ENCODE data around the gene CERT1.

The CERT1 gene

DNA sequence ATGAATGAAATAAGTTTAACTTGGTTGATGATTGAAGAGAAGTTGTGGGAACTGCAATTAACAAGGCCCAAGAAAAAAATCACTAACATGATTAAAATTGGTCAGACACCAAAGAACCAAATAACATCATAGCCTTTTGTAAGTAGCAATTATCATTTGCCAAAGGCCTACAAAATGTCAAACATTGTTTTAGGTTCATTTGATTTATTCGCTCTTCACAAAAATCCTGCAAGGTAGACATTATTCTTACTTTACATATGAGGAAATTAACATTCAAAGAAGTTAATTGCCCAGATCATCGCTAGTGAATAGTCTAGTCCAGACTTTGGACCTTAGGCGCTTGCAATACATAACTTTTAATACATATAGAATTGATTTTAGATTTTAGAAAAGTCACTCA, 2.9 kb upstream of the CERT1 start:
- no peak overlapping the region for H3K4me3 ChIP-seq (ENCODE audit: control insufficient read depth, low read depth, low read length)
- no peak for DNase-seq (ENCODE audit: low read depth)
- TF ChIP-seq, protein P1, sequence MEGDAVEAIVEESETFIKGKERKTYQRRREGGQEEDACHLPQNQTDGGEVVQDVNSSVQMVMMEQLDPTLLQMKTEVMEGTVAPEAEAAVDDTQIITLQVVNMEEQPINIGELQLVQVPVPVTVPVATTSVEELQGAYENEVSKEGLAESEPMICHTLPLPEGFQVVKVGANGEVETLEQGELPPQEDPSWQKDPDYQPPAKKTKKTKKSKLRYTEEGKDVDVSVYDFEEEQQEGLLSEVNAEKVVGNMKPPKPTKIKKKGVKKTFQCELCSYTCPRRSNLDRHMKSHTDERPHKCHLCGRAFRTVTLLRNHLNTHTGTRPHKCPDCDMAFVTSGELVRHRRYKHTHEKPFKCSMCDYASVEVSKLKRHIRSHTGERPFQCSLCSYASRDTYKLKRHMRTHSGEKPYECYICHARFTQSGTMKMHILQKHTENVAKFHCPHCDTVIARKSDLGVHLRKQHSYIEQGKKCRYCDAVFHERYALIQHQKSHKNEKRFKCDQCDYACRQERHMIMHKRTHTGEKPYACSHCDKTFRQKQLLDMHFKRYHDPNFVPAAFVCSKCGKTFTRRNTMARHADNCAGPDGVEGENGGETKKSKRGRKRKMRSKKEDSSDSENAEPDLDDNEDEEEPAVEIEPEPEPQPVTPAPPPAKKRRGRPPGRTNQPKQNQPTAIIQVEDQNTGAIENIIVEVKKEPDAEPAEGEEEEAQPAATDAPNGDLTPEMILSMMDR (conservative IDR thresholded peaks at IDR 0.05; ENCODE audit: control insufficient read depth, insufficient read depth, low read depth, low read length), result no peak

DNA sequence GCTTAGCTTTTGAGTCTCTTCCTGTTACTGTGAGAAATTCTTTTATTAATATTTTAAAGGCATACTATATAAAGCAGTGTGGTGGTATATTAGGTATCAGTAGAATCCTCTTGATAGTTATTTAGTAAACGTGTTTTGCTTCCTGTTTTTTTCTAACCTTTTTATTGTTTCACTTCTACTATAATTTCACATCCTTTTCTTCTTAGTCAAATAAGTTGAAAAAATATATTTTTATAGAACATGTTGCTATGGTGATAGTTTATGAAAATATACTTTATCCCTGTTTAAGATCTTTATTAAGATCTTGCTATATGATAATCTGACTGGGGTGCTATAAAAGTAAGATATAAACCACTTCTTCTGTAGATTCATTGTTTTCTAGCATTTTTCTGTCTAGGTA, 2.4 kb upstream of the CERT1 start:
- no peak for DNase-seq (ENCODE audit: low read depth)
- no peak overlapping the region for H3K4me3 ChIP-seq (ENCODE audit: control insufficient read depth, low read depth, low read length)
- TF ChIP-seq, protein P1 (conservative IDR thresholded peaks at IDR 0.05; ENCODE audit: control insufficient read depth, insufficient read depth, low read depth, low read length), result no peak

DNA sequence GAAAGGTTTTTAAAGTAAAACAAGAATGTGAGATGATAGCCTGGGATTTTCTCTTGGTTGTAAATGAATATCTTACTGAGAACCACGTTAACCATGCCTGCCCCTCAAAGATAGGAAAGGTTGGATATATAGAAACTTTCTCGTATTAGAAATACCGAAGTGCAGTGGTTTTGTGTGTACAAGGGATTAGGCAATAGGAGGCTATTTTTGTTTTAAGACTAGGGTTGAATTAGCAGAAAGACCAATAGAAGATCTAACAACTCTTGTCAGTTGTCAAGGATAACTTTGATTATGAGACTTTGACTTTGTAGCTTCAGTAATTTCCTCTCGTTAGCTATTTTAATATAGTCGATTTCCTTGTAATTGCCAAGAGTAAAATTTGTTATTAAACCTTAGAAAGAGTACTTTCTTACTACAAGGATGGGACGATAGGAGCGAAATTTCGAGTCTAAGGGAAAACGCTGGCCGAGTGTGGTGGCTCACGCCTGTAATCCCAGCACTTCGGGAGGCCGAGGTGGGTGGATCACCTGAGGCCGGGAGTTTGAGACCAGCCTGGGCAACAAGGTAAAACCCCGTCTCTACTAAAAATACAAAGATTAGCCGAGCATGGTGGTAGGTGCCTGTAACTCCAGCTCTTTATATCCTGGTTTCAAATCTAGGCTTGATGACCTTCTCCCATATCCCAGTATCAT, 1.1 kb upstream of the CERT1 start:
- TF ChIP-seq, protein P1 (conservative IDR thresholded peaks at IDR 0.05; ENCODE audit: control insufficient read depth, insufficient read depth, low read depth, low read length), result no peak
- DNase-seq (ENCODE audit: low read depth), result peak; percentile 28
- H3K4me3 ChIP-seq (ENCODE audit: control insufficient read depth, low read depth, low read length), result peak overlapping the region; percentile 85

DNA sequence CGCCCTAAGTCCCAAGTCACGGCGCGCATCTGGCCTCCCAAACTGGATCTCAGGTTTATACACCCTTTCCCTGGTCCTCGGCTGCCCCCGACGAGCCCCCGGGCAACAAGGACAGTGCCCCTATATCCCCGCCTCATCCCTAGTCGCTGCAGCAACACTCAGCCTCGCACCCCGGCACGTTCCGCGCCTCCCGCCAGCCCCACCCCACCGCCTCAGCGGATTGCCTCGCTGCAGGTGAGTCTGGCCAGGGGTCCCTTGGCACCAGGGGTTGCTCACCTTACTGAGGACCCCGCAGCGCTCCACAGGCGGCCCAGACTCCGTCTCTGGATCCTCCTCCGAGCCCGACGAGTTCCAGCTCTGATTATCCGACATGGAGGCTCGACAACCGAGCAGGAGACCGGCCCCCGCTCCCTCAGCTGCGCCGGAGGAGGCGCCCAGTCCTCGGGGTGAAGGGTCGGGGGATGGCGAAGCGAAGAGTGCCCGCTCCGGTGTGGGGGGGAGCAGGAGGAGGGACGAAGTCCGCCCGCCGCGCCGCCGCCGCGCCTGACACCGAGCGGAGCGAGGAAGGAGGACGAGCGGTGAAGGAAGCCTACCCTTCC, 494 bp downstream of the CERT1 start:
- DNase-seq (ENCODE audit: low read depth), result peak; percentile 13
- H3K4me3 ChIP-seq (ENCODE audit: control insufficient read depth, low read depth, low read length), result peak overlapping the region; percentile 81
- TF ChIP-seq, protein P1 (conservative IDR thresholded peaks at IDR 0.05; ENCODE audit: control insufficient read depth, insufficient read depth, low read depth, low read length), result no peak

DNA sequence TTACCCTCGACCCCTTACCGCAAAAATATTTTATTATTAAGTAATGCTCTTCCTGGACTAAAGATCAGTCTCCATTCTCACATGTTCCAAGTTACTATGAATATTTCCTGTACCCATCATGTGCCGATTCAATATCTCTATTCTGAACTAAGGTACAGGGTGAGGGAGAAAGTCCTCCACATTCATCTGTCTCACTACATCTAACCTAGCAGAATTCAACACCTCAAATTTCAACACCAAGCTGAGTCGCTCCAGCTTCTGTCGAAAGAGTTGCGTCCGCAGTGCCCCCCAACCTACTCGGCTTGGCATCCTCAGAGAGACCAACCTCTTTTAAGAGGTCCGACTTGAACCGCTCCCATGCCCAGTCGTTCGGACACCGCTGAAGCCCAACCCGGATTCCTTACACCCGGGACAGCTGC, 1.0 kb downstream of the CERT1 start:
- H3K4me3 ChIP-seq (ENCODE audit: control insufficient read depth, low read depth, low read length), result peak overlapping the region; percentile 81
- TF ChIP-seq, protein P1 (conservative IDR thresholded peaks at IDR 0.05; ENCODE audit: control insufficient read depth, insufficient read depth, low read depth, low read length), result no peak
- peak; percentile 46 for DNase-seq (ENCODE audit: low read depth)

DNA sequence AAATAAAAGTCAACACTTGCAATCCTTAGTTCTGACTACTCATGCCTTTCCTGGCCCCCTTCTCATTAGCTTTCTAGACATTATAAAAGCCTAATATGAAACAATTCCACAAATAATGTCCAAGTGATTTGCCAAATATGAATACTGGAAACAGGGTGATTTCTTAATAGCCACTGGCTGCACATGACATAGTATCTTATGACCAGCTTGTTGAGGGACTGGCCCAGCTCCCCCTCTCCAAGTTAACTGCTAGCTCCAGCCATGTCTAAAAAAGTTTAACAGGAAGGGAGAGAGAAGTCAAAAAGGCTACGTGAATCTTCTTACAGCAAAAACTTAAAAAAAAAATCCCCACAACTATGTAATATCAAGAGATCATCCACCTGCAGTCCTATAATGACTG, 1.5 kb downstream of the CERT1 start:
- H3K4me3 ChIP-seq (ENCODE audit: control insufficient read depth, low read depth, low read length), result peak overlapping the region; percentile 81
- peak; percentile 62 for DNase-seq (ENCODE audit: low read depth)
- TF ChIP-seq, protein P1 (conservative IDR thresholded peaks at IDR 0.05; ENCODE audit: control insufficient read depth, insufficient read depth, low read depth, low read length), result no peak

Measured in fibroblast of mammary gland (primary cell).